ENCODE measurements around the gene AMH. TPM values are rescaled to one million over a fixed set of nuclear protein-coding genes. Genes with fewer than 3 reads are reported as not detected.
"Not testable (repeated sequence)": the region's sequence is repeated elsewhere in the genome, so short reads cannot be mapped to it uniquely, and the experiment has no call there.

AMH gene
- total RNA-seq, result 5.9 and 6.2 TPM in 2 replicates

- intact Hi-C loops (cut with micrococcal nuclease), result no loop called here
Observed at GRCh38 chr19:2249010-2249866, at the start of gene AMH. Gene AMH (plus strand): TSS chr19:2249323. CDS start chr19:2249333, 10 bp downstream.

- intact Hi-C loops (cut with micrococcal nuclease), result no loop called here
Observed at GRCh38 chr19:2199861-2200623, 49.1 kb upstream of the AMH start.

GRCh38 chr19:2200624-2201294 is 48.4 kb upstream of the AMH start:
- intact Hi-C loops (cut with micrococcal nuclease), result not testable (repeated sequence)

- intact Hi-C loops (cut with micrococcal nuclease), result no loop called here
Observed at GRCh38 chr19:2201473-2202148, 47.5 kb upstream of the AMH start.

GRCh38 chr19:2202366-2202765 is 46.8 kb upstream of the AMH start:
- intact Hi-C loops (cut with micrococcal nuclease), result no loop called here

- intact Hi-C loops (cut with micrococcal nuclease), result no loop called here
Observed at GRCh38 chr19:2207008-2207407, 42.1 kb upstream of the AMH start.

GRCh38 chr19:2207991-2208860 is 40.9 kb upstream of the AMH start:
- intact Hi-C loops (cut with micrococcal nuclease), result no loop called here

DNA sequence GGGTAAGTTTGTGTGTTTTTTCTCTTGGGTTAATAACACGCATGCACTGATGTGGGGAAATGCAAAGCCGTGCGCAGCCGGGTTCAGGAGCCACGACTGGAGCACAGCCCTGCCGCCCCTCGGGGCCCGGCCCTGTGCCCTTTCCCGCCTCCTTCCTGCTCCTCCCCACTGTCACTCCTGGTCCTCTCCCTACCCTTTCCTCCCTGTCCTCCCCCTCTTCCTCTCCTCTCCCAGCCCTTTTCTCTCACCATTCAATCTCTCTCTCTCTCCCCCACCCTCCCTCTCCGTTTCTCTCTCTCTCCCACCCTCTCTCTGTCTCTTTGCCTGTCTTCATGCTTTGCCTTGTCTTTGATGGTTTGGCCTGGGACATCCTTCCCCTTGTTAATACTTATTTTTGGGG is 40.1 kb upstream of the AMH start:
- intact Hi-C loops (cut with micrococcal nuclease), result no loop called here

DNA sequence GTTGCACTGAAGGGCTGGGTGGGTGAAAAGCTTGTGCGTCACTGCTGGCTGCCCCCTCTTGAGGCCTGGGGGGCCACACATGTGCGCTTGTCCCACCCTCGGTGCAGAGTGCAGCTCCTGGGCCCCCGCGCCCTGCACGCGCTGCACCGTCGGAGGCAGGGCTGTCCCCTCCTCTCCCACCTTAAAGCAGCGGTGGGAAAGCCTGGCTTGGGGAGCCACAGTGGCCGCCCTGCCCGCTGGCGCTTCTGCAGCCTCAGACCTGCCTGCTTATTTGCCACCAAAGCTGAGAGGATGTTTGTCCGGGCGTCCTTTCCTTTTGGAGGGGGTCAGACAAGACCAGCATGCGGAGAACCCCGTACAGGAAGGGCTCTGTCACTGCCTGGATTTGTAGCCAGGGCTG is 39.7 kb upstream of the AMH start:
- intact Hi-C loops (cut with micrococcal nuclease), result no loop called here

- intact Hi-C loops (cut with micrococcal nuclease), result no loop called here
Observed at GRCh38 chr19:2210206-2210605, 38.9 kb upstream of the AMH start.

GRCh38 chr19:2210987-2211740 is 38.0 kb upstream of the AMH start:
- intact Hi-C loops (cut with micrococcal nuclease), result no loop called here

DNA sequence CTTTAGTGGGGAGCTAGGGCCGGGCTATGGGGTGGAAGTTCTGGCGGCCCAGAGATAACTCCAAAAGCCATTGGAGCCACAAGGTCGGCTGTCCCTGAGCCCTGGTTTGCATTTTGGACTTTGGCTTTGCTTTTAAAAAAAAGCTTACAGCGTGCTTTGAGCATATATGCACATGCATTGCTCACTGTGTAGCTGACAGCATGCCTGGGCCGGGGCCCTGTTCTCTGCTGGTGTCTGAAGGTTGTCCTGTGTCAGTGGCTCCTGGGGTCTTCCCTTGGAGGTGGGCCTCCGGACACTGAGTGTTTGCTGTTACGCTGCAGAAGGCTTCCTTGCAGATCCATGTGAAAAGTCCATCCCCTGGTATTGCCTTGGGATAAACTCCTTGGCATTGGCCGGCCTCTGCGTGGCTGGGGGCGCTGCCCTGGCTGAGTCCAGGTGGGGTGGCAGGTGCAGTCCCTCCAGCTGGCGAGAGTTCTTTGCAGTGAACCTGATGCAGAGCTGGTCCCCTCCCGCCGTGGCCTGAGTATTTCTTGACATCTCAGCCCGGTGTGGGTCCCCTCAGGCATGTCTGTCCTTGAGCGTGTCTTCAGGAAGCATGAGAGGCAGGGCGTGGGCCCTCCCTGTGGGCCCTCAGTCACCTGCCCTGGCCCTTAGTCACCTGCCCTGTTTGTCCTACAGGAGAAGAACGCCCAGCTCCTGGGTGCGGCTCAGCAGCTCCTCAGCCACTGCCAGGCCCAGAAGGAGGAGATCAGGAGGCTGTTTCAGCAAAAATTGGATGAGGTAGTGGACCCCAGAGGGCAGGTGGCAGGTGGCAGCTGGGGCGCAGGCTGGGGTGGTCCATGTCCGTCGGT is 36.0 kb upstream of the AMH start:
- intact Hi-C loops (cut with micrococcal nuclease), result no loop called here

- intact Hi-C loops (cut with micrococcal nuclease), result no loop called here
Observed at GRCh38 chr19:2213799-2214198, 35.3 kb upstream of the AMH start.

GRCh38 chr19:2214251-2214650 is 34.9 kb upstream of the AMH start:
- intact Hi-C loops (cut with micrococcal nuclease), result no loop called here

DNA sequence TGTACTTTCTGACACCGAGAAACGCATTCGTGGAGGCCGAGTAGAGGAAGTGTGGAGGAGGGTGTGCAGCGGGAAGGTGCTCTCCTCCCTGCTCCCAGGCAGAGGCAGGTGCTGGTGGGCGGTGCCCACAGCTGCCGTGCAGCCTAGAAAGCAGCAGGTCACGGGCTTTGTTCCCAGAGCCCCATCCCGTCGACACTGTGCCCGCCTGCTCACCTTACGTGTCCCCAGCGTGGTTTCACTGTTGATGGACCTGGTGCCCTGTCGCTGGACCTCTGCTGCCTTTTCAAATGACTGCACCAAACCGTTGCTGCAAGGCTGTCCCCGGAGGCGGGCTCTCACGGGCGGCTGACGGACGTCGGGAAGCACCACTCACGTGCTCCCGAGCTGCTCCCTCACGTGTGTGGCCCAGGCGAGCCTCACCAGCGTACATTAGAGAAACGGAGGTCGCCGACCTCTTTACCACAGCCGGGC is 33.8 kb upstream of the AMH start:
- intact Hi-C loops (cut with micrococcal nuclease), result no loop called here

DNA sequence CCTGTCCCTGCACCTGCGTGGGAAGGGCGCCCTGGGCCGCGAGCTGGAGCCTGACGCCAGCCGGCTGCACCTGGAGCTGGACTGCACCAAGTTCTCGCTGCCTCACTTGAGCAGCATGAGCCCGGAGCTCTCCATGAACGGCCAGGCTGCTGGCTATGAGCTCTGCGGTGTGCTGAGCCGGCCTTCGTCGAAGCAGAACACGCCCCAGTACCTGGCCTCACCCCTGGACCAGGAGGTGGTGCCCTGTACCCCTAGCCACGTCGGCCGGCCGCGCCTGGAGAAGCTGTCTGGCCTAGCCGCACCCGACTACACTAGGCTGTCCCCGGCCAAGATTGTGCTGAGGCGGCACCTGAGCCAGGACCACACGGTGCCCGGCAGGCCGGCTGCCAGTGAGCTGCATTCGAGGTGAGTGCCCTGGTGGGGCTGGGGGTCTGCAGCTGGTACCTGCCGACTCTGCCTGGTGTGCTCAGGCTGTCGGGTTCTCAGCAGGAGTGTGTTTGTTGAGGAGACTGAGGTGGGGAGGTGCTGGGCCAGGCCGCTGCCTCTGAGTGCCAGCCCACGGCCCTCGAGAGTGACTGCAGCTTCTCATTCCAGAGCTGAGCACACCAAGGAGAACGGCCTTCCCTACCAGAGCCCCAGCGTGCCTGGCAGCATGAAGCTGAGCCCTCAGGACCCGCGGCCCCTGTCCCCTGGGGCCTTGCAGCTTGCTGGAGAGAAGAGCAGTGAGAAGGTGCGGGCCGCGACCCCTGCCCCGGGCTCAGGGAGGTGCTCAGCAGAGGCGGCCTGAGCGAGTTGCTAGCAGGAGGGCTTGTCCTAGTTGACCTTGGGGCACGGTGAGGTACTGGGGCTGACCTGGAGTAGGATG is 32.5 kb upstream of the AMH start:
- intact Hi-C loops (cut with micrococcal nuclease), result no loop called here

DNA sequence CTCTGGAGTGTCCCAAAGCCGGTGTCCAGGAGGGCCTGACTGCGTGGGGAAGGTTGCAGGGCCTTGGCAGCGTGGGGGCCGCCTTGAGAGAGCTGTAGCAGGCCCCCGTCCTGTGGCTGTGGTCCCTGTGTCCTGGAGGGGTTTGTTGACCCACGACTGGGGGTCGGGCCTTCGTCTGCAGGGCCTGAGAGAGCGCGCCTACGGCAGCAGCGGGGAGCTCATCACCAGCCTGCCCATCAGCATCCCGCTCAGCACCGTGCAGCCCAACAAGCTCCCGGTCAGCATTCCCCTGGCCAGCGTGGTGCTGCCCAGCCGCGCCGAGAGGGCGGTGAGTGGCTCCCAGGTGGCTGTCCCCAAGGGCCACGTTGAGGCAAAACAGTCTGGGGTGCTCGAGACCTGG is 31.5 kb upstream of the AMH start:
- intact Hi-C loops (cut with micrococcal nuclease), result no loop called here

GRCh38 chr19:2219726-2220125 is 29.4 kb upstream of the AMH start:
- intact Hi-C loops (cut with micrococcal nuclease), result no loop called here

Measured in T-helper 2 cell treated with Interferon-gamma antibody and Interleukin-4, amounts not matched to agents 100 ng/mL and 5 ng/mL, for 36 hours (primary cell).